Mesenteric fat pad (tissue), 1 donor: Measurements from ENCODE around the gene GOLGA2. TPM values are rescaled to one million over a fixed set of nuclear protein-coding genes. Genes with fewer than 3 reads are reported as not detected.
"Not testable (repeated sequence)": the region's sequence is repeated elsewhere in the genome, so short reads cannot be mapped to it uniquely, and the experiment has no call there.

Experiments used
- DNase-seq: peaks from one replicate; pipeline ENCODE4 v3.0.0-alpha.2; 2020; ENCODE audit warnings: low spot score
- total RNA-seq: library from RNA; stranded (reverse); fragmentation: NEBNext Ultra II Directional; extraction: Animal tissue kit (Norgen Biotek cat#: 25700); gene quantifications from one replicate; pipeline ENCODE4 v1.2.1, GENCODE V29; 2021
- donor health status: DM: yes; HTN: yes; CAD: no.

GOLGA2 gene
- total RNA-seq, 1 donor from 2014 or later = 130 TPM

GRCh38 chr9:128296340-128297220 is 20.8 kb upstream of the GOLGA2 start:
- no peak for DNase-seq

- DNase-seq = no peak
These were observed 18.3 kb upstream of the GOLGA2 start for GRCh38 chr9:128294142-128294541.

- no peak for DNase-seq
These were observed 17.3 kb upstream of the GOLGA2 start for GRCh38 chr9:128293091-128293490.

GRCh38 chr9:128292009-128292408 is 16.2 kb upstream of the GOLGA2 start:
- DNase-seq = no peak

- no peak for DNase-seq
These were observed 12.6 kb upstream of the GOLGA2 start for GRCh38 chr9:128288273-128289004.

- no peak for DNase-seq
These were observed 10.6 kb upstream of the GOLGA2 start for GRCh38 chr9:128286440-128286839.

GRCh38 chr9:128285033-128285784 is 9.4 kb upstream of the GOLGA2 start:
- DNase-seq = no peak

GRCh38 chr9:128282500-128282899 is 6.7 kb upstream of the GOLGA2 start:
- no peak for DNase-seq

GRCh38 chr9:128280084-128280622 is 4.3 kb upstream of the GOLGA2 start:
- no peak for DNase-seq

- not testable (repeated sequence) for DNase-seq
These were observed 3.6 kb upstream of the GOLGA2 start for GRCh38 chr9:128279088-128280073.

GRCh38 chr9:128276574-128277270 is 915 bp upstream of the GOLGA2 start:
- no peak for DNase-seq

GRCh38 chr9:128276008-128276573 is 284 bp upstream of the GOLGA2 start, which contains the start of gene SWI5:
Gene SWI5 (plus strand): TSS chr9:128276276.
- peak; percentile 100 for DNase-seq

- DNase-seq = no peak
These were observed 1.6 kb downstream of the GOLGA2 start for GRCh38 chr9:128274245-128274644.

- DNase-seq = no peak
These were observed 4.3 kb downstream of the GOLGA2 start for GRCh38 chr9:128271512-128271911.

- no peak for DNase-seq
These were observed 4.7 kb downstream of the GOLGA2 start for GRCh38 chr9:128271112-128271511.

GRCh38 chr9:128266868-128267590 is 8.8 kb downstream of the GOLGA2 start:
- DNase-seq = no peak

GRCh38 chr9:128265348-128265847 is 10.4 kb downstream of the GOLGA2 start:
- no peak for DNase-seq

GRCh38 chr9:128262687-128263086 is 13.1 kb downstream of the GOLGA2 start:
- DNase-seq = no peak
